PC-3 (cell line): Measurements from ENCODE around the gene ZRANB3.

Source experiments
- EZH2 ChIP-seq: fragments of 300-600 bp; sonication (generic); IDR thresholded peaks from one replicate; pipeline ENCODE4 v1.6.1; 2017; ENCODE audit warnings: antibody characterized with exemption, mild to moderate bottlenecking, low read length; ENCODE audit not compliant: unreplicated experiment
- EZH2phosphoT487 ChIP-seq: fragments of 300-600 bp; sonication (generic); IDR thresholded peaks from 2 replicates; pipeline ENCODE4 v1.6.1; 2018; ENCODE audit warnings: mild to moderate bottlenecking, antibody characterized with exemption, low read length, borderline replicate concordance
- TF ChIP-seq, protein P1 (sequence below): fragments of 300-600 bp; sonication (generic); conservative IDR thresholded peaks from 2 replicates; pipeline ENCODE4 v1.5.1; 2017; ENCODE audit warnings: antibody characterized with exemption, low read depth, mild to moderate bottlenecking, low read length

DNA sequence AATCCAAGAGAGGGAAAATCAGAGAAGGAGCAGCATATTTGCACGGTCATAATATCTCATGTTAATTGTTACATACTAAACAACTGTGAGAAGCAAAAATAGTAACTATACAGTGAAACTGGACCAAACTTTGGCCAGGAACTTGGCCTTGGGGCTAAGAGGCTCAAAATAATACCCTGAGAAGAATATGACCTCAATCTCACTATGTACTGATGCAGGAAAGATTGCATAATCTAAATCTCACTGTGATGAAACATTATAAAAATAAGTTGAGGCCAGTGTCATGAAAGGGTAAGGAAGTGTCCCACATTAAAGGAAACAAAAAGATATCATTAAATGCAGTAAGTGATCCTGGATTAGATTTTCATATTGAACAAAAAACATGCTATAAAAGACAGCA is 36.5 kb downstream of the ZRANB3 start:
- TF ChIP-seq, protein P1, sequence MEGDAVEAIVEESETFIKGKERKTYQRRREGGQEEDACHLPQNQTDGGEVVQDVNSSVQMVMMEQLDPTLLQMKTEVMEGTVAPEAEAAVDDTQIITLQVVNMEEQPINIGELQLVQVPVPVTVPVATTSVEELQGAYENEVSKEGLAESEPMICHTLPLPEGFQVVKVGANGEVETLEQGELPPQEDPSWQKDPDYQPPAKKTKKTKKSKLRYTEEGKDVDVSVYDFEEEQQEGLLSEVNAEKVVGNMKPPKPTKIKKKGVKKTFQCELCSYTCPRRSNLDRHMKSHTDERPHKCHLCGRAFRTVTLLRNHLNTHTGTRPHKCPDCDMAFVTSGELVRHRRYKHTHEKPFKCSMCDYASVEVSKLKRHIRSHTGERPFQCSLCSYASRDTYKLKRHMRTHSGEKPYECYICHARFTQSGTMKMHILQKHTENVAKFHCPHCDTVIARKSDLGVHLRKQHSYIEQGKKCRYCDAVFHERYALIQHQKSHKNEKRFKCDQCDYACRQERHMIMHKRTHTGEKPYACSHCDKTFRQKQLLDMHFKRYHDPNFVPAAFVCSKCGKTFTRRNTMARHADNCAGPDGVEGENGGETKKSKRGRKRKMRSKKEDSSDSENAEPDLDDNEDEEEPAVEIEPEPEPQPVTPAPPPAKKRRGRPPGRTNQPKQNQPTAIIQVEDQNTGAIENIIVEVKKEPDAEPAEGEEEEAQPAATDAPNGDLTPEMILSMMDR: no peak
- TF ChIP-seq EZH2phosphoT487 (no peak), EZH2 (no peak)
